AG10803 (cell line): ENCODE results near the gene GPATCH4.

Experiments
- DNase-seq: peaks from one replicate; pipeline ENCODE4 v3.0.0; 2010; ENCODE audit warnings: low read depth
- H3K4me3 ChIP-seq: 2 replicates; pipeline ENCODE4 v1.5.1; 2011; ENCODE audit warnings: mild to moderate bottlenecking, low read length, control low read depth
- TF ChIP-seq, protein P1 (sequence below): conservative IDR thresholded peaks from 2 replicates; pipeline ENCODE4 v1.5.1; 2011; ENCODE audit warnings: mild to moderate bottlenecking, low read length, control low read depth, inconsistent platforms

Gene GPATCH4

DNA sequence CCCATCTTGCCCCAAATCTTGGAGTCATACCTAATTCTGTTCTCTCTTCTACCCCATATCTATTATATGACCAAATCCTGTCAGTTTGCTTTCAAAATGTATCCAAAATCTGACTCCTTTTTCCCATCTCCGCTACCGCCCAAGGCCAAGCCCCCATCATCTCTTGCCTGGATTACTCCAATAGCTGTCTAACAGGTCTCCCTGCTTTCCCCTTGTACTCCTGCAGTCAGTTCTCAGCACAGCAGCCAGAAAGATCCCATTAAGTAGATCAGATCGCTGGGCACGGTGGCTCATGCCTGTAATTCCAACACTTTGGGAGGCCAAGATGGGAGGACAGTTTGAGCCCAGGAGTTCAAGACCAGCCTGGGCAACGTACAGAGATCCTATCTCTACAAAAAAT lies 48.8 kb downstream of the GPATCH4 start:
- DNase-seq: no peak
- no peak overlapping the region for H3K4me3 ChIP-seq
- TF ChIP-seq, protein P1, sequence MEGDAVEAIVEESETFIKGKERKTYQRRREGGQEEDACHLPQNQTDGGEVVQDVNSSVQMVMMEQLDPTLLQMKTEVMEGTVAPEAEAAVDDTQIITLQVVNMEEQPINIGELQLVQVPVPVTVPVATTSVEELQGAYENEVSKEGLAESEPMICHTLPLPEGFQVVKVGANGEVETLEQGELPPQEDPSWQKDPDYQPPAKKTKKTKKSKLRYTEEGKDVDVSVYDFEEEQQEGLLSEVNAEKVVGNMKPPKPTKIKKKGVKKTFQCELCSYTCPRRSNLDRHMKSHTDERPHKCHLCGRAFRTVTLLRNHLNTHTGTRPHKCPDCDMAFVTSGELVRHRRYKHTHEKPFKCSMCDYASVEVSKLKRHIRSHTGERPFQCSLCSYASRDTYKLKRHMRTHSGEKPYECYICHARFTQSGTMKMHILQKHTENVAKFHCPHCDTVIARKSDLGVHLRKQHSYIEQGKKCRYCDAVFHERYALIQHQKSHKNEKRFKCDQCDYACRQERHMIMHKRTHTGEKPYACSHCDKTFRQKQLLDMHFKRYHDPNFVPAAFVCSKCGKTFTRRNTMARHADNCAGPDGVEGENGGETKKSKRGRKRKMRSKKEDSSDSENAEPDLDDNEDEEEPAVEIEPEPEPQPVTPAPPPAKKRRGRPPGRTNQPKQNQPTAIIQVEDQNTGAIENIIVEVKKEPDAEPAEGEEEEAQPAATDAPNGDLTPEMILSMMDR: no peak

DNA sequence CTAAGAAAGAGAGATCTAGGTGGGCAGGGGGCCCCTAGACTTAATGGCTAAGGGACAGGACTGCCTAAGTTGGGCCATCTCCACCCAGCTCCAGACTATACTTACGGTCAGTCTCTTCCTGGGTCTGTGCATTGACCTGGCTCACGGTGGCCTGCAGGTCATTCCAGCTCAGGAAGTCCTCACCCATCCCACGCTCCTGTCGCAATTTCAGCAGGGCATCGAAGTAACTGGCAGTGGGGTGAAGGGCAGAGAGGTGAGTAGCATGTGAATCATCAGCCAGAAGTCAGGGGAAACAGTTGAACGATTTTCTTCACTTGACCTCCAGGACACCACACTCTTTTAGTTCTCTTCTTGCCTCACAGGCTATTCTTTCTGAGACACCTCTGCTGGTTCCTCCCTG lies 49.4 kb downstream of the GPATCH4 start:
- H3K4me3 ChIP-seq: no peak overlapping the region
- TF ChIP-seq, protein P1: no peak
- peak; percentile 15 for DNase-seq

DNA sequence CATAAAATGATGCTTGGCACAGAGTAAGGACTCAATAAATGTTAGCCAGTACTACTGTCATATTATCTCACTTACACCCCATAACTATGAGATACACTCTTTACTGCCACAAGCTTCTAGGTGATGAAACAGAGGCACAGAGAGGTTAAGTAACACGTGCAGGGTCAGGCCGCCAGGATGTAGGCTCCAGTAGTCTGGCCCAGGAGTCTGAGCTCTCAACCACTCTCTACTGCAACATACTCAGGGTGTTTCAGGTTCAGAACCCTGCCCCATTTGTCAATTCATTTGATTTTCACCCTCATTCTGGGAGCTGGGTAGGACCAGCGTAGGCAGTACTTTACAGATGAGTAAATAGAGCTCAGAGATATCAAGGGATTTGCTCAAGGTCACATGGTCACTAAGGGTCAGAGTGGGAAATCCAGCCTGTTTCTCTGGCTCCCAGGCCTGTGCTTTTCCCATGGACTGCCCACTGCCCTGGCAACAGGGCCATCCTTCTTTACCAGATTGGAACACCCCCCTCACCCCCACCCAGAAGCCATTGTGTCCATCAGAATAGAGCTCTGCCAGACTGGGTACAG lies 50.1 kb downstream of the GPATCH4 start:
- no peak for DNase-seq
- no peak overlapping the region for H3K4me3 ChIP-seq
- TF ChIP-seq, protein P1: no peak

DNA sequence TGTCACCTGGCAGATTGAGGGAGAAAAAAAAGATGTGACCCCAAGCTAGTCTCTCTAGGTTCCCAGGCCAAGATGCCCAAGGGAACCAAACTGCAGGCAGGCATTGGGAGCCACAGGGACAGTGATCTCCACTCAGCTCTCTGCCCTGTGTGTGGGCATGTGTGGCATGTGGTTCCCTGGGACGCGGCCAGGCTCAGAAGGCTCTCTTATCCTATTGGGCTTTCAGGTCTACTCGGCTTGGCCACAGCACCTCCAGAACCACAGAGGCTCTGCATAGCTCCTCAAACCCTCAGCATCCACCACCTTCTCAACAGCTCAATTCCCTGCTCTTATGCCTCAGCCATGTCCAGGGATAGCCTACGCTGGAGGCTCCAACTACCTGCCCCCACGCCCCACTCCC lies 50.9 kb downstream of the GPATCH4 start:
- no peak overlapping the region for H3K4me3 ChIP-seq
- TF ChIP-seq, protein P1: no peak
- no peak for DNase-seq

DNA sequence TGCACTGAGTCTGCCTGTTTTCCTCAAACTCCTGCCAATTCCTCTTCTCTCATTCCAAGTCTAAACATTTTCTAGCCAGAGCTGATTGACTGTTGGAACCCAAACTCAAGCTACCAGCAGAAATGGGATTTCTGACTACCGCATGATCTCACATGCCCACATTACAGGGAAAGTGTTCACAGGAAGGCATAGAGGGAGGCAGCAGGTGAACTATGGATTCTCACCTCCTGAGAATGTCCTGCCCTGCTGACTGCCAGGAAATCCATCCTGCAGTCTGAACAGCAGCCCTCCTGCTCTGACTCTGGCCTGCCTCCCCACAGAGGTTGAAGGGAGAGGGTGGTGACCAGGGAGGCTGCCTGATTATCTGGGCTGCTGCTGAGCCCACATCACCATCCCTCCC lies 51.4 kb downstream of the GPATCH4 start:
- TF ChIP-seq, protein P1: no peak
- DNase-seq: no peak

DNA sequence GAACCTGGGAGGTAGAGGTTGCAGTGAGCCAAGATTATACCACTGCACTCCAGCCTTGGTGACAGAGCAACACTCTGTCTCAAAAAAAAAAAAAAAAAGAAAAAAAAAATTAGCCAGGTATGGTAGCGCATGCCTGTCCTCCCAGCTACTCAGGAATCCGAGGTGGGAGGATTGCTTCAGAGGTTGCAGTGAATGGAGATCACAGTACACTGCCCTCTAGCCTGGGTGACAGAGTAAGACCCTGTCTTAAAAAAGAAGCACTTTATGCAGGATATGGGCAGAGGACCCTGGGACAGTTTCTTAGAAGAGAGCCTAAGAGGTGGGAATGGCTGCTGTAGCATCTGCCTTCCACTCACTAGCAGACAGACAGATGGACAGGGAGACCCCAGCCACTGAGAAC lies 51.9 kb downstream of the GPATCH4 start:
- TF ChIP-seq, protein P1: no peak; the same call in 1 of the 2 replicates
- no peak overlapping the region for H3K4me3 ChIP-seq
- DNase-seq: no peak

More for the DNA sequence above, 51.4 kb downstream of the GPATCH4 start:
- no peak overlapping the region for H3K4me3 ChIP-seq

DNA sequence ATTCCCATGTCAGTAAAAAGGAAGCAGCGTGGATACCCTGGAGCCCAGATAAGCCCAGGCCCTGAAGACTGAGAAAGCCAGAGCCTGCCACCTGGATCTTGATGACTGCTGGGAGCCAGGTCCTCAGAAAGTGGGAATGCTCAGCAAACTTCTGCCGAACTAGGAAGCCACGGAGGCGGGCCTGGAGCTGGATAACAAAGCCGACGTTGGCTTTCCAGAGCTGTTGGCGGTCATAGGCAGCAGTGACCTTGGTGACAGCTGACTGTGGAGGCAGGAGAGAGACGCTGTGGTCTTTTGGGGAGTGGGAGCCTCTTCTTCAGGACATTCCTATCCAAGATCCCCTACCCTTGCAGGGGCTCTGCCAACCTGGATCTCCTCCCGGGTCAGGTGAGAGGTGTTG lies 53.3 kb downstream of the GPATCH4 start:
- TF ChIP-seq, protein P1: no peak
- DNase-seq: no peak
- H3K4me3 ChIP-seq: no peak overlapping the region
